ENCODE measurements around the gene FAM184A. TPM values are rescaled to one million over a fixed set of nuclear protein-coding genes. Genes with fewer than 3 reads are reported as not detected.

Gene FAM184A
- total and polyA plus RNA-seq, 2 of the 13 experiments (the other 11 are each of a cell fraction or from before 2014, with no cell fraction given), result 7.0 to 18.0 TPM

DNA sequence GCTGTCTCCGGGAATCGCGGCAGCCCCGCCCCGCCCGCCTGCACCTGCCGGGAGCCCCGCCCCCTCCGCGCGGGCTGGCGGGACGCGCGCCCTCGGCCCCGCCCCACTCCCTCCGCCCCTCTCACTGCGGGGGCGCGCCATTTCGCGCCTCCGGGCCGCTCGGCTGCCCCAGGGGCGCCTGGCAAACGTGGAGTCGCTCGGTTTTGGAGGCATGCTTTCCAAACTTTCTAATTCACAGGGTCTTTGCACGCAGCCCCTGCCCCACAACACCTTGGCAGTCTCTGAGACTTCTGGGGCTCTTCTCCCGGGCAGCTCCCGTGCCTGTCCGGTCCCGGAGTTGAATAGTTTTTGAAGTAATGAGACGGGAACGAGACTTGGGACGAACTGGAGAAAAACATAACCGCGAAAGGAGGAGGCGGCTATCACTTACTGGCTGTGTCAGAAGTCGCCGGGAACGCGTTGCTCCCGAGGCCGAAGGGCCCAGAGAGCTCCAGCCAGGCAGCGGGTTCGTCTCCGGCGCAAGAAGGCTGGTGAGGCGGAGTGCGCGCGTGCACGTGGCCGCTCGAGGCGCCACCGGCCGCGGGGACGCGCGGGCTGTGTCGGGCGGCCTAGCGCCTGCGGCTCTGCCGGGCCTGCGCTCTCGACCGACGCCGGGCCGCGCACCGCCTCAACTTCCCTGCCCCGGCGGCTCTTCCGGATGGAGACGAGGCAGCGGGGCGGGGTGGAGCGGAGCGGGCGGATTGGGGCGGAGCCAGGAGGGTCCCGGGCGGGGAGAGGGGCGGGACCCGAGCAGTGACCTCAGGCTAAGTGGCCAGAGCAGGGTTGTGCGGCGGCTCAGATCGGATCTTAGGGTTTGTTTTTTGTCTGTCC lies 143.8 kb downstream of the FAM184A start, which contains the start of gene MCM9 (continued):
- TF ChIP-seq, protein P1, sequence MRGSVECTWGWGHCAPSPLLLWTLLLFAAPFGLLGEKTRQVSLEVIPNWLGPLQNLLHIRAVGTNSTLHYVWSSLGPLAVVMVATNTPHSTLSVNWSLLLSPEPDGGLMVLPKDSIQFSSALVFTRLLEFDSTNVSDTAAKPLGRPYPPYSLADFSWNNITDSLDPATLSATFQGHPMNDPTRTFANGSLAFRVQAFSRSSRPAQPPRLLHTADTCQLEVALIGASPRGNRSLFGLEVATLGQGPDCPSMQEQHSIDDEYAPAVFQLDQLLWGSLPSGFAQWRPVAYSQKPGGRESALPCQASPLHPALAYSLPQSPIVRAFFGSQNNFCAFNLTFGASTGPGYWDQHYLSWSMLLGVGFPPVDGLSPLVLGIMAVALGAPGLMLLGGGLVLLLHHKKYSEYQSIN (CRISPR knock-in tag; IDR thresholded peaks at IDR 0.05; ENCODE audit: borderline replicate concordance), result no peak
- TF ChIP-seq, protein P2, sequence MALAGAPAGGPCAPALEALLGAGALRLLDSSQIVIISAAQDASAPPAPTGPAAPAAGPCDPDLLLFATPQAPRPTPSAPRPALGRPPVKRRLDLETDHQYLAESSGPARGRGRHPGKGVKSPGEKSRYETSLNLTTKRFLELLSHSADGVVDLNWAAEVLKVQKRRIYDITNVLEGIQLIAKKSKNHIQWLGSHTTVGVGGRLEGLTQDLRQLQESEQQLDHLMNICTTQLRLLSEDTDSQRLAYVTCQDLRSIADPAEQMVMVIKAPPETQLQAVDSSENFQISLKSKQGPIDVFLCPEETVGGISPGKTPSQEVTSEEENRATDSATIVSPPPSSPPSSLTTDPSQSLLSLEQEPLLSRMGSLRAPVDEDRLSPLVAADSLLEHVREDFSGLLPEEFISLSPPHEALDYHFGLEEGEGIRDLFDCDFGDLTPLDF (CRISPR knock-in tag; IDR thresholded peaks at IDR 0.05), result peak; percentile 64; the same call in 1 of the 2 replicates
- TF ChIP-seq TEAD3 (CRISPR knock-in tag; optimal IDR thresholded peaks at IDR 0.05; ENCODE audit: borderline replicate concordance) (no peak), TOE1 (CRISPR knock-in tag; IDR thresholded peaks at IDR 0.05) (no peak), ISX (CRISPR knock-in tag; conservative IDR thresholded peaks at IDR 0.05) (0 out of 2 replicates have a peak, but pooled peaks have one; percentile 60), SAP130 (CRISPR knock-in tag; IDR thresholded peaks at IDR 0.05; ENCODE audit: low read depth) (peak; percentile 61), SNAPC2 (CRISPR knock-in tag; IDR thresholded peaks at IDR 0.05) (peak; percentile 56; the same call in 1 of the 2 replicates), ZNF672 (CRISPR knock-in tag; IDR thresholded peaks at IDR 0.05) (no peak), GABPB1 (CRISPR knock-in tag; IDR thresholded peaks at IDR 0.05) (peak; percentile 89), JUN (CRISPR knock-in tag; IDR thresholded peaks at IDR 0.05) (0 out of 2 replicates have a peak, but pooled peaks have one; percentile 7), NR2F6 (IDR thresholded peaks at IDR 0.05) (no peak), NR2F6 (CRISPR knock-in tag; IDR thresholded peaks at IDR 0.05) (peak; percentile 36; the same call in 1 of the 2 replicates), ZNF788 (CRISPR knock-in tag; IDR thresholded peaks at IDR 0.05; ENCODE audit: borderline replicate concordance) (no peak; the same call in none of the 2 replicates), YEATS4 (CRISPR knock-in tag; IDR thresholded peaks at IDR 0.05; ENCODE audit: borderline replicate concordance) (peak; percentile 91), ZNF768 (CRISPR knock-in tag; IDR thresholded peaks at IDR 0.05) (peak; percentile 77), ZNF30 (CRISPR knock-in tag; IDR thresholded peaks at IDR 0.05) (peak; percentile 86), TMF1 (CRISPR knock-in tag; IDR thresholded peaks at IDR 0.05; ENCODE audit: low read depth) (peak; percentile 93), NPAS2 (CRISPR knock-in tag; IDR thresholded peaks at IDR 0.05; ENCODE audit: borderline replicate concordance) (no peak), ELF1 (CRISPR knock-in tag; IDR thresholded peaks at IDR 0.05) (peak; percentile 85), DMAP1 (CRISPR knock-in tag; IDR thresholded peaks at IDR 0.05) (peak; percentile 75), SMARCC2 (IDR thresholded peaks at IDR 0.05) (no peak), KLF16 (CRISPR knock-in tag; IDR thresholded peaks at IDR 0.05) (peak in 1 of 2 experiments; percentile 77; a peak in 2 of 4 replicates), REPIN1 (CRISPR knock-in tag; IDR thresholded peaks at IDR 0.05; ENCODE audit: borderline replicate concordance, low read depth) (peak; percentile 72; the same call in 1 of the 2 replicates), RAD21 (CRISPR knock-in tag; IDR thresholded peaks at IDR 0.05) (peak; percentile 41; the same call in 1 of the 2 replicates), JUNB (CRISPR knock-in tag; IDR thresholded peaks at IDR 0.05; ENCODE audit: borderline replicate concordance) (no peak)
- TF ChIP-seq, protein P3, sequence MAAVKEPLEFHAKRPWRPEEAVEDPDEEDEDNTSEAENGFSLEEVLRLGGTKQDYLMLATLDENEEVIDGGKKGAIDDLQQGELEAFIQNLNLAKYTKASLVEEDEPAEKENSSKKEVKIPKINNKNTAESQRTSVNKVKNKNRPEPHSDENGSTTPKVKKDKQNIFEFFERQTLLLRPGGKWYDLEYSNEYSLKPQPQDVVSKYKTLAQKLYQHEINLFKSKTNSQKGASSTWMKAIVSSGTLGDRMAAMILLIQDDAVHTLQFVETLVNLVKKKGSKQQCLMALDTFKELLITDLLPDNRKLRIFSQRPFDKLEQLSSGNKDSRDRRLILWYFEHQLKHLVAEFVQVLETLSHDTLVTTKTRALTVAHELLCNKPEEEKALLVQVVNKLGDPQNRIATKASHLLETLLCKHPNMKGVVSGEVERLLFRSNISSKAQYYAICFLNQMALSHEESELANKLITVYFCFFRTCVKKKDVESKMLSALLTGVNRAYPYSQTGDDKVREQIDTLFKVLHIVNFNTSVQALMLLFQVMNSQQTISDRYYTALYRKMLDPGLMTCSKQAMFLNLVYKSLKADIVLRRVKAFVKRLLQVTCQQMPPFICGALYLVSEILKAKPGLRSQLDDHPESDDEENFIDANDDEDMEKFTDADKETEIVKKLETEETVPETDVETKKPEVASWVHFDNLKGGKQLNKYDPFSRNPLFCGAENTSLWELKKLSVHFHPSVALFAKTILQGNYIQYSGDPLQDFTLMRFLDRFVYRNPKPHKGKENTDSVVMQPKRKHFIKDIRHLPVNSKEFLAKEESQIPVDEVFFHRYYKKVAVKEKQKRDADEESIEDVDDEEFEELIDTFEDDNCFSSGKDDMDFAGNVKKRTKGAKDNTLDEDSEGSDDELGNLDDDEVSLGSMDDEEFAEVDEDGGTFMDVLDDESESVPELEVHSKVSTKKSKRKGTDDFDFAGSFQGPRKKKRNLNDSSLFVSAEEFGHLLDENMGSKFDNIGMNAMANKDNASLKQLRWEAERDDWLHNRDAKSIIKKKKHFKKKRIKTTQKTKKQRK (IDR thresholded peaks at IDR 0.05; ENCODE audit: low read length), result no peak
